GM23338 (cell line): ENCODE results near the gene JARID2. TPM values are rescaled to one million over a fixed set of nuclear protein-coding genes. Genes with fewer than 3 reads are reported as not detected.

Source experiments
- ATAC-seq: fragments of 200-7000 bp; cut with Tn5 transposase; 3 replicates; pipeline ENCODE4 v1.9.1; 2020
- DNase-seq: peaks from one replicate; pipeline ENCODE4 v3.0.0-alpha.2; 2015; ENCODE audit warnings: low spot score
- H2AFZ ChIP-seq: fragments of 200-600 bp; sonication (generic); 2 replicates; pipeline ENCODE4 v1.8.0; 2016; ENCODE audit warnings: antibody characterized with exemption, mild to moderate bottlenecking, moderate library complexity
- H3F3A ChIP-seq: fragments of 200-600 bp; sonication (generic); replicated peaks from 2 replicates; pipeline ENCODE4 v1.8.0; 2017; ENCODE audit warnings: antibody characterized with exemption, mixed run types, low read depth
- H3K27ac ChIP-seq: fragments of 200-600 bp; sonication (generic); 2 replicates; pipeline ENCODE4 v1.6.1; 2016; ENCODE audit warnings: low read depth
- H3K27me3 ChIP-seq: fragments of 200-600 bp; sonication (generic); 2 replicates; pipeline ENCODE4 v1.8.0; 2016; ENCODE audit warnings: mild to moderate bottlenecking, mixed run types, moderate library complexity; ENCODE audit not compliant: insufficient read depth
- H3K36me3 ChIP-seq: fragments of 200-600 bp; sonication (generic); 2 replicates; pipeline ENCODE4 v1.8.0; 2016; ENCODE audit warnings: mild to moderate bottlenecking; ENCODE audit not compliant: insufficient read depth
- H3K4me1 ChIP-seq: fragments of 200-600 bp; sonication (generic); 2 replicates; pipeline ENCODE4 v1.8.0; 2016; ENCODE audit warnings: mild to moderate bottlenecking, moderate library complexity; ENCODE audit not compliant: insufficient read depth
- H3K4me2 ChIP-seq: fragments of 200-600 bp; sonication (generic); 2 replicates; pipeline ENCODE4 v1.7.1; 2017; ENCODE audit warnings: mixed run types
- H3K4me3 ChIP-seq: fragments of 200-600 bp; sonication (generic); 2 replicates; pipeline ENCODE4 v1.6.1; 2016; ENCODE audit warnings: mixed run types
- H3K79me2 ChIP-seq: fragments of 200-600 bp; sonication (generic); replicated peaks from 2 replicates; pipeline ENCODE4 v1.8.0; 2017; ENCODE audit warnings: mild to moderate bottlenecking; ENCODE audit not compliant: insufficient read depth
- H3K9me2 ChIP-seq: fragments of 200-600 bp; sonication (generic); 2 replicates; pipeline ENCODE4 v1.8.0; 2017; ENCODE audit not compliant: insufficient read depth
- H4K20me1 ChIP-seq: fragments of 200-600 bp; sonication (generic); replicated peaks from 2 replicates; pipeline ENCODE4 v1.8.0; 2017; ENCODE audit warnings: mild to moderate bottlenecking; ENCODE audit not compliant: insufficient read depth
- H3K27ac Mint-ChIP-seq: 2 replicates; pipeline ENCODE4 v1.8.0; 2020; ENCODE audit warnings: inconsistent platforms, mild to moderate bottlenecking, moderate library complexity, mixed read lengths
- H3K27me3 Mint-ChIP-seq: 3 replicates; pipeline ENCODE4 v1.8.0; 2022; ENCODE audit warnings: low read depth, mild to moderate bottlenecking, moderate library complexity, mixed read lengths, inconsistent platforms; ENCODE audit not compliant: insufficient read depth, poor library complexity
- H3K36me3 Mint-ChIP-seq: 3 replicates; pipeline ENCODE4 v1.8.0; 2021; ENCODE audit warnings: low read depth, mild to moderate bottlenecking, inconsistent platforms, moderate library complexity, mixed read lengths
- H3K4me1 Mint-ChIP-seq: 3 replicates; pipeline ENCODE4 v1.8.0; 2020; ENCODE audit warnings: mild to moderate bottlenecking, inconsistent platforms, mixed read lengths
- H3K4me3 Mint-ChIP-seq: 3 replicates; pipeline ENCODE4 v1.8.0; 2021; ENCODE audit warnings: moderate library complexity, mild to moderate bottlenecking, inconsistent platforms, mixed read lengths
- H3K9me3 Mint-ChIP-seq: 3 replicates; pipeline ENCODE4 v1.8.0; 2020; ENCODE audit warnings: moderate library complexity, mild to moderate bottlenecking, inconsistent platforms, mixed read lengths
- CREB1 ChIP-seq: fragments of 250-450 bp; sonication (Bioruptor Pico); IDR thresholded peaks from 2 replicates; pipeline ENCODE4 v1.5.0; 2020; ENCODE audit warnings: low read depth, mild to moderate bottlenecking, moderate library complexity
- EZH2 ChIP-seq: fragments of 200-600 bp; sonication (generic); IDR thresholded peaks from one replicate; pipeline ENCODE4 v1.8.0; 2017; ENCODE audit warnings: antibody characterized with exemption, mild to moderate bottlenecking, low read depth; ENCODE audit not compliant: unreplicated experiment
- EZH2phosphoT487 ChIP-seq: fragments of 200-600 bp; sonication (generic); IDR thresholded peaks from one replicate; pipeline ENCODE4 v1.8.1; 2018; ENCODE audit warnings: antibody characterized with exemption; ENCODE audit not compliant: unreplicated experiment
- JUNB ChIP-seq: IDR thresholded peaks from one replicate; pipeline ENCODE4 v1.6.1; 2016; ENCODE audit warnings: antibody characterized with exemption; ENCODE audit not compliant: unreplicated experiment
- NANOG ChIP-seq: IDR thresholded peaks from 2 replicates; pipeline ENCODE4 v1.6.1; 2016; ENCODE audit warnings: antibody characterized with exemption, borderline replicate concordance
- POLR2AphosphoS5 ChIP-seq: IDR thresholded peaks from 2 replicates; pipeline ENCODE4 v1.6.1; 2016; ENCODE audit warnings: antibody characterized with exemption, low read depth
- STAT1 ChIP-seq: IDR thresholded peaks from one replicate; pipeline ENCODE4 v1.6.1; 2016; ENCODE audit warnings: antibody characterized with exemption; ENCODE audit not compliant: unreplicated experiment
- ZNF114 ChIP-seq: fragments of 250-450 bp; sonication (Bioruptor Pico); IDR thresholded peaks from 2 replicates; pipeline ENCODE4 v1.5.0; 2020; ENCODE audit warnings: mild to moderate bottlenecking, moderate library complexity
- ZNF331 ChIP-seq: fragments of 250-450 bp; sonication (Bioruptor Pico); IDR thresholded peaks from 2 replicates; pipeline ENCODE4 v1.5.0; 2020; ENCODE audit warnings: low read depth, mild to moderate bottlenecking, moderate library complexity
- polyA plus RNA-seq: library from polyadenylated mRNA; unstranded; fragments of >200 nt; fragmentation: Nextera tagmentation; extraction: Ambion mirVana; gene quantifications from 2 replicates; pipeline ENCODE4 v1.2.1, GENCODE V29; 2016
- total RNA-seq: library from RNA; depleted of rRNA; stranded (reverse); fragments of >200 nt; shearing (Covaris generic); gene quantifications from 2 replicates; pipeline ENCODE4 v1.2.3, GENCODE V29; 2014
- TF ChIP-seq, protein P1 (sequence below): fragments of 250-450 bp; sonication (Bioruptor Pico); IDR thresholded peaks from 2 replicates; pipeline ENCODE4 v1.5.0; 2020; ENCODE audit warnings: mild to moderate bottlenecking, moderate library complexity
- TF ChIP-seq, protein P2 (sequence below), 2 experiments: fragments of 200-600 bp in 1 of 2; sonication (generic) in 1 of 2; conservative IDR thresholded peaks; 2 replicates each; pipeline versions ENCODE4 v1.5.1 to v1.6.1; 2016 to 2017; ENCODE audit warnings: antibody characterized with exemption in 2 of 2, low read depth in 2 of 2, mild to moderate bottlenecking in 2 of 2, moderate library complexity in 1 of 2
- TF ChIP-seq, protein P3 (sequence below): IDR thresholded peaks from one replicate; pipeline ENCODE4 v1.6.1; 2018; ENCODE audit warnings: antibody characterized with exemption; ENCODE audit not compliant: unreplicated experiment
- TF ChIP-seq, protein P4 (sequence below): IDR thresholded peaks from 2 replicates; pipeline ENCODE4 v1.6.1; 2016; ENCODE audit warnings: antibody characterized with exemption

Gene JARID2
- total and polyA plus RNA-seq, 2 experiments from 2014 or later, result 92.8 to 196 TPM

DNA sequence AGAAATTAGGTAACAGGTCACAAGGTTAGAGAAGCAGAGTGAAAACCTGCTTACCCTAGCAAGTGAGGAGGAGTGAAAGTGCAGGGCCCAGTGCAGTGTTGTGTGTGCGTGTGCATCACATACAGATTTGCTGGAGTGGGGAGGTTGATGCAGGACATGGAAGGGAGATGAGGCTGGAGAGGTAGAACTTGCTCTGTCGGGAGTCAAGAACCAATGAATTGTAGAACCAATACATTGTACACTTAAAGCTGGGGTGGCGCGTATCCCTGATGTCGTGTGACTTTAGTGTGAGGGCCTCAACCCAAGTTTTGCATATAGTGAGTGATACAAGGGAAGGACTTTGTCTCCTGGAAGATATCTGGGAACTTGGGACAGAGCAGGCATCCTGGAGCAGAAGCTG is 48.6 kb downstream of the JARID2 start:
- Histone ChIP-seq H3K9me2 (no peaks in the 10 kb centered on the region), H3K36me3 (no peaks in the 10 kb centered on the region), H3K4me1 (peaks cover 96% of the 10 kb centered on the region), H2AFZ (no peak overlapping the region), H3K79me2 (peaks cover 100% of the 10 kb centered on the region), H4K20me1 (peaks cover 100% of the 10 kb centered on the region), H3F3A (peaks cover 58% of the 10 kb centered on the region), H3K4me2 (0 out of 2 replicates have a peak overlapping the region, but pooled peaks have one; percentile 58), H3K27ac (no peak overlapping the region), H3K4me3 (no peak overlapping the region), H3K27me3 (no peaks in the 10 kb centered on the region)
- Mint-ChIP-seq H3K27me3 (peaks cover 16% of the 10 kb centered on the region), H3K9me3 (no peaks in the 10 kb centered on the region), H3K4me3 (no peak overlapping the region), H3K27ac (no peak overlapping the region), H3K36me3 (peaks cover 27% of the 10 kb centered on the region; the same call in 2 of the 3 replicates), H3K4me1 (peaks cover 75% of the 10 kb centered on the region)
- DNase-seq (no peak), ATAC-seq (no peak)
- TF ChIP-seq EZH2phosphoT487 (no peak), JUNB (no peak), ZNF331 (CRISPR knock-in tag) (no peak), EZH2 (no peak), POLR2AphosphoS5 (no peak), ZNF114 (CRISPR knock-in tag) (no peak), STAT1 (no peak), CREB1 (CRISPR knock-in tag) (no peak), NANOG (no peak)
- TF ChIP-seq, protein P1, sequence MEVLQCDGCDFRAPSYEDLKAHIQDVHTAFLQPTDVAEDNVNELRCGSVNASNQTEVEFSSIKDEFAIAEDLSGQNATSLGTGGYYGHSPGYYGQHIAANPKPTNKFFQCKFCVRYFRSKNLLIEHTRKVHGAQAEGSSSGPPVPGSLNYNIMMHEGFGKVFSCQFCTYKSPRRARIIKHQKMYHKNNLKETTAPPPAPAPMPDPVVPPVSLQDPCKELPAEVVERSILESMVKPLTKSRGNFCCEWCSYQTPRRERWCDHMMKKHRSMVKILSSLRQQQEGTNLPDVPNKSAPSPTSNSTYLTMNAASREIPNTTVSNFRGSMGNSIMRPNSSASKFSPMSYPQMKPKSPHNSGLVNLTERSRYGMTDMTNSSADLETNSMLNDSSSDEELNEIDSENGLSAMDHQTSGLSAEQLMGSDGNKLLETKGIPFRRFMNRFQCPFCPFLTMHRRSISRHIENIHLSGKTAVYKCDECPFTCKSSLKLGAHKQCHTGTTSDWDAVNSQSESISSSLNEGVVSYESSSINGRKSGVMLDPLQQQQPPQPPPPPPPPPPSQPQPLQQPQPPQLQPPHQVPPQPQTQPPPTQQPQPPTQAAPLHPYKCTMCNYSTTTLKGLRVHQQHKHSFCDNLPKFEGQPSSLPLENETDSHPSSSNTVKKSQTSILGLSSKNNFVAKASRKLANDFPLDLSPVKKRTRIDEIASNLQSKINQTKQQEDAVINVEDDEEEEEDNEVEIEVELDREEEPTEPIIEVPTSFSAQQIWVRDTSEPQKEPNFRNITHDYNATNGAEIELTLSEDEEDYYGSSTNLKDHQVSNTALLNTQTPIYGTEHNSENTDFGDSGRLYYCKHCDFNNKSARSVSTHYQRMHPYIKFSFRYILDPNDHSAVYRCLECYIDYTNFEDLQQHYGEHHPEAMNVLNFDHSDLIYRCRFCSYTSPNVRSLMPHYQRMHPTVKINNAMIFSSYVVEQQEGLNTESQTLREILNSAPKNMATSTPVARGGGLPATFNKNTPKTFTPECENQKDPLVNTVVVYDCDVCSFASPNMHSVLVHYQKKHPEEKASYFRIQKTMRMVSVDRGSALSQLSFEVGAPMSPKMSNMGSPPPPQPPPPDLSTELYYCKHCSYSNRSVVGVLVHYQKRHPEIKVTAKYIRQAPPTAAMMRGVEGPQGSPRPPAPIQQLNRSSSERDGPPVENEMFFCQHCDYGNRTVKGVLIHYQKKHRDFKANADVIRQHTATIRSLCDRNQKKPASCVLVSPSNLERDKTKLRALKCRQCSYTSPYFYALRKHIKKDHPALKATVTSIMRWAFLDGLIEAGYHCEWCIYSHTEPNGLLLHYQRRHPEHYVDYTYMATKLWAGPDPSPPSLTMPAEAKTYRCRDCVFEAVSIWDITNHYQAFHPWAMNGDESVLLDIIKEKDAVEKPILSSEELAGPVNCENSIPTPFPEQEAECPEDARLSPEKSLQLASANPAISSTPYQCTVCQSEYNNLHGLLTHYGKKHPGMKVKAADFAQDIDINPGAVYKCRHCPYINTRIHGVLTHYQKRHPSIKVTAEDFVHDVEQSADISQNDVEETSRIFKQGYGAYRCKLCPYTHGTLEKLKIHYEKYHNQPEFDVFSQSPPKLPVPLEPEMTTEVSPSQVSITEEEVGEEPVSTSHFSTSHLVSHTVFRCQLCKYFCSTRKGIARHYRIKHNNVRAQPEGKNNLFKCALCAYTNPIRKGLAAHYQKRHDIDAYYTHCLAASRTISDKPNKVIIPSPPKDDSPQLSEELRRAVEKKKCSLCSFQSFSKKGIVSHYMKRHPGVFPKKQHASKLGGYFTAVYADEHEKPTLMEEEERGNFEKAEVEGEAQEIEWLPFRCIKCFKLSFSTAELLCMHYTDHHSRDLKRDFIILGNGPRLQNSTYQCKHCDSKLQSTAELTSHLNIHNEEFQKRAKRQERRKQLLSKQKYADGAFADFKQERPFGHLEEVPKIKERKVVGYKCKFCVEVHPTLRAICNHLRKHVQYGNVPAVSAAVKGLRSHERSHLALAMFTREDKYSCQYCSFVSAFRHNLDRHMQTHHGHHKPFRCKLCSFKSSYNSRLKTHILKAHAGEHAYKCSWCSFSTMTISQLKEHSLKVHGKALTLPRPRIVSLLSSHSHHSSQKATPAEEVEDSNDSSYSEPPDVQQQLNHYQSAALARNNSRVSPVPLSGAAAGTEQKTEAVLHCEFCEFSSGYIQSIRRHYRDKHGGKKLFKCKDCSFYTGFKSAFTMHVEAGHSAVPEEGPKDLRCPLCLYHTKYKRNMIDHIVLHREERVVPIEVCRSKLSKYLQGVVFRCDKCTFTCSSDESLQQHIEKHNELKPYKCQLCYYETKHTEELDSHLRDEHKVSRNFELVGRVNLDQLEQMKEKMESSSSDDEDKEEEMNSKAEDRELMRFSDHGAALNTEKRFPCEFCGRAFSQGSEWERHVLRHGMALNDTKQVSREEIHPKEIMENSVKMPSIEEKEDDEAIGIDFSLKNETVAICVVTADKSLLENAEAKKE (CRISPR knock-in tag), result no peak
- TF ChIP-seq, protein P2, sequence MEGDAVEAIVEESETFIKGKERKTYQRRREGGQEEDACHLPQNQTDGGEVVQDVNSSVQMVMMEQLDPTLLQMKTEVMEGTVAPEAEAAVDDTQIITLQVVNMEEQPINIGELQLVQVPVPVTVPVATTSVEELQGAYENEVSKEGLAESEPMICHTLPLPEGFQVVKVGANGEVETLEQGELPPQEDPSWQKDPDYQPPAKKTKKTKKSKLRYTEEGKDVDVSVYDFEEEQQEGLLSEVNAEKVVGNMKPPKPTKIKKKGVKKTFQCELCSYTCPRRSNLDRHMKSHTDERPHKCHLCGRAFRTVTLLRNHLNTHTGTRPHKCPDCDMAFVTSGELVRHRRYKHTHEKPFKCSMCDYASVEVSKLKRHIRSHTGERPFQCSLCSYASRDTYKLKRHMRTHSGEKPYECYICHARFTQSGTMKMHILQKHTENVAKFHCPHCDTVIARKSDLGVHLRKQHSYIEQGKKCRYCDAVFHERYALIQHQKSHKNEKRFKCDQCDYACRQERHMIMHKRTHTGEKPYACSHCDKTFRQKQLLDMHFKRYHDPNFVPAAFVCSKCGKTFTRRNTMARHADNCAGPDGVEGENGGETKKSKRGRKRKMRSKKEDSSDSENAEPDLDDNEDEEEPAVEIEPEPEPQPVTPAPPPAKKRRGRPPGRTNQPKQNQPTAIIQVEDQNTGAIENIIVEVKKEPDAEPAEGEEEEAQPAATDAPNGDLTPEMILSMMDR (conservative IDR thresholded peaks at IDR 0.05; ENCODE audit: low read depth in 2 of 2), result no peak
- TF ChIP-seq, protein P3, sequence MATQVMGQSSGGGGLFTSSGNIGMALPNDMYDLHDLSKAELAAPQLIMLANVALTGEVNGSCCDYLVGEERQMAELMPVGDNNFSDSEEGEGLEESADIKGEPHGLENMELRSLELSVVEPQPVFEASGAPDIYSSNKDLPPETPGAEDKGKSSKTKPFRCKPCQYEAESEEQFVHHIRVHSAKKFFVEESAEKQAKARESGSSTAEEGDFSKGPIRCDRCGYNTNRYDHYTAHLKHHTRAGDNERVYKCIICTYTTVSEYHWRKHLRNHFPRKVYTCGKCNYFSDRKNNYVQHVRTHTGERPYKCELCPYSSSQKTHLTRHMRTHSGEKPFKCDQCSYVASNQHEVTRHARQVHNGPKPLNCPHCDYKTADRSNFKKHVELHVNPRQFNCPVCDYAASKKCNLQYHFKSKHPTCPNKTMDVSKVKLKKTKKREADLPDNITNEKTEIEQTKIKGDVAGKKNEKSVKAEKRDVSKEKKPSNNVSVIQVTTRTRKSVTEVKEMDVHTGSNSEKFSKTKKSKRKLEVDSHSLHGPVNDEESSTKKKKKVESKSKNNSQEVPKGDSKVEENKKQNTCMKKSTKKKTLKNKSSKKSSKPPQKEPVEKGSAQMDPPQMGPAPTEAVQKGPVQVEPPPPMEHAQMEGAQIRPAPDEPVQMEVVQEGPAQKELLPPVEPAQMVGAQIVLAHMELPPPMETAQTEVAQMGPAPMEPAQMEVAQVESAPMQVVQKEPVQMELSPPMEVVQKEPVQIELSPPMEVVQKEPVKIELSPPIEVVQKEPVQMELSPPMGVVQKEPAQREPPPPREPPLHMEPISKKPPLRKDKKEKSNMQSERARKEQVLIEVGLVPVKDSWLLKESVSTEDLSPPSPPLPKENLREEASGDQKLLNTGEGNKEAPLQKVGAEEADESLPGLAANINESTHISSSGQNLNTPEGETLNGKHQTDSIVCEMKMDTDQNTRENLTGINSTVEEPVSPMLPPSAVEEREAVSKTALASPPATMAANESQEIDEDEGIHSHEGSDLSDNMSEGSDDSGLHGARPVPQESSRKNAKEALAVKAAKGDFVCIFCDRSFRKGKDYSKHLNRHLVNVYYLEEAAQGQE, result no peak
- TF ChIP-seq, protein P4, sequence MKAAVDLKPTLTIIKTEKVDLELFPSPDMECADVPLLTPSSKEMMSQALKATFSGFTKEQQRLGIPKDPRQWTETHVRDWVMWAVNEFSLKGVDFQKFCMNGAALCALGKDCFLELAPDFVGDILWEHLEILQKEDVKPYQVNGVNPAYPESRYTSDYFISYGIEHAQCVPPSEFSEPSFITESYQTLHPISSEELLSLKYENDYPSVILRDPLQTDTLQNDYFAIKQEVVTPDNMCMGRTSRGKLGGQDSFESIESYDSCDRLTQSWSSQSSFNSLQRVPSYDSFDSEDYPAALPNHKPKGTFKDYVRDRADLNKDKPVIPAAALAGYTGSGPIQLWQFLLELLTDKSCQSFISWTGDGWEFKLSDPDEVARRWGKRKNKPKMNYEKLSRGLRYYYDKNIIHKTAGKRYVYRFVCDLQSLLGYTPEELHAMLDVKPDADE, result no peak
